ENCODE data around the gene USH2A.

GRCh38 chr1:215767761-215768160, 655.5 kb downstream of the USH2A start:
- TF ChIP-seq CTCF (IDR thresholded peaks at IDR 0.05) (no peak), POLR2A (IDR thresholded peaks at IDR 0.05) (no peak)

All from breast epithelium (tissue), 3 donors.